A549 (cell line): ENCODE data around the gene GRK1.

ENCODE experiments used
- BHLHE40 ChIP-seq: IDR thresholded peaks from 2 replicates; pipeline ENCODE4 v1.6.1; 2012; ENCODE audit warnings: low read depth, low read length, inconsistent platforms
- EP300 ChIP-seq, 2 experiments: fragments of >200 bp; sonication (Bioruptor Twin); formaldehyde crosslinking; IDR thresholded peaks; 2 replicates in 1 of 2; 3 replicates in 1 of 2; pipeline ENCODE4 v1.6.1; 2016 to 2017
- POLR2A ChIP-seq: IDR thresholded peaks from 2 replicates; pipeline ENCODE4 v1.6.1; 2012; ENCODE audit warnings: mild to moderate bottlenecking, low read length
- POLR2AphosphoS2 ChIP-seq: conservative IDR thresholded peaks from 2 replicates; pipeline ENCODE4 v1.6.1; 2012; ENCODE audit warnings: low read length, improper control_type of control experiment, inconsistent platforms
- ZC3H11A ChIP-seq: fragments of 450-650 bp; IDR thresholded peaks from 2 replicates; pipeline ENCODE4 v1.6.1; 2014; ENCODE audit warnings: antibody characterized with exemption, mild to moderate bottlenecking
- TF ChIP-seq, protein P1 (sequence below): fragments of >200 bp; sonication (Bioruptor Twin); formaldehyde crosslinking; IDR thresholded peaks from 3 replicates; pipeline ENCODE4 v1.5.1; 2016
- TF ChIP-seq, protein P2 (sequence below): IDR thresholded peaks from 2 replicates; pipeline ENCODE4 v1.6.1; 2012
- TF ChIP-seq, protein P3 (sequence below): fragments of 450-650 bp; IDR thresholded peaks from 2 replicates; pipeline ENCODE4 v1.6.1; 2014; ENCODE audit warnings: antibody characterized with exemption
- TF ChIP-seq, protein P4 (sequence below): fragments of 250-450 bp; sonication (Bioruptor Pico); IDR thresholded peaks from 2 replicates; pipeline ENCODE4 v1.5.0; 2021; ENCODE audit warnings: mild to moderate bottlenecking, moderate library complexity, borderline replicate concordance
- TF ChIP-seq, protein P5 (sequence below): fragments of >200 bp; sonication (Bioruptor Twin); formaldehyde crosslinking; IDR thresholded peaks from 3 replicates; pipeline ENCODE4 v1.6.1; 2016

DNA sequence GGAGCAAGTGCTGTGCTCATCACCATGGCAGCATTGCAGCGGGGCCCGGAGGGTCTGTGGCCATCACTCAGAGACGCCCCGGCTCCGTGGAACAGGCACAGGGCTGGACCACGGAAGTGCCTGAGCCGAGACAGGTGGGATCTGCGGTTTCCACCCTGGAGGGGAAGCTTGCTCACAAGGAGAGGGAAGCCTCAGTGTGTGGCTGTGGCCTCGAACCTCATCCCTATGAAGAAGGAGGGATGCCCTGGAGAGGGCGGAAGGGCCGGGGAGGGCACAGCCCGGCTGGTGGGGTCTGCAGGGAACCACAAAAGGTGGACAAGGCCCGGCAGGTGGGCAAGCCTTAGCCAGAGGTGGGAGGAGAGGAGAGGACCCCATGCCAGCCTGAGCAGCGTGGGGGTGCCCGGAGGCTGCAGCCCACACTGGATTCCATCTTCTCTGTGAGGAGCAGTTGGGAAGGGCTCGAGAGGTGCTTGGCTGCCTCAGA is 61.6 kb downstream of the GRK1 start:
- TF ChIP-seq, protein P1, sequence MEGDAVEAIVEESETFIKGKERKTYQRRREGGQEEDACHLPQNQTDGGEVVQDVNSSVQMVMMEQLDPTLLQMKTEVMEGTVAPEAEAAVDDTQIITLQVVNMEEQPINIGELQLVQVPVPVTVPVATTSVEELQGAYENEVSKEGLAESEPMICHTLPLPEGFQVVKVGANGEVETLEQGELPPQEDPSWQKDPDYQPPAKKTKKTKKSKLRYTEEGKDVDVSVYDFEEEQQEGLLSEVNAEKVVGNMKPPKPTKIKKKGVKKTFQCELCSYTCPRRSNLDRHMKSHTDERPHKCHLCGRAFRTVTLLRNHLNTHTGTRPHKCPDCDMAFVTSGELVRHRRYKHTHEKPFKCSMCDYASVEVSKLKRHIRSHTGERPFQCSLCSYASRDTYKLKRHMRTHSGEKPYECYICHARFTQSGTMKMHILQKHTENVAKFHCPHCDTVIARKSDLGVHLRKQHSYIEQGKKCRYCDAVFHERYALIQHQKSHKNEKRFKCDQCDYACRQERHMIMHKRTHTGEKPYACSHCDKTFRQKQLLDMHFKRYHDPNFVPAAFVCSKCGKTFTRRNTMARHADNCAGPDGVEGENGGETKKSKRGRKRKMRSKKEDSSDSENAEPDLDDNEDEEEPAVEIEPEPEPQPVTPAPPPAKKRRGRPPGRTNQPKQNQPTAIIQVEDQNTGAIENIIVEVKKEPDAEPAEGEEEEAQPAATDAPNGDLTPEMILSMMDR, result no peak
- TF ChIP-seq POLR2AphosphoS2 (no peak), EP300 (IDR thresholded peaks at IDR 0.05) (no peak), POLR2A (no peak), BHLHE40 (no peak), ZC3H11A (no peak)
- TF ChIP-seq, protein P2, sequence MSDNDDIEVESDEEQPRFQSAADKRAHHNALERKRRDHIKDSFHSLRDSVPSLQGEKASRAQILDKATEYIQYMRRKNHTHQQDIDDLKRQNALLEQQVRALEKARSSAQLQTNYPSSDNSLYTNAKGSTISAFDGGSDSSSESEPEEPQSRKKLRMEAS, result no peak
- TF ChIP-seq, protein P3, sequence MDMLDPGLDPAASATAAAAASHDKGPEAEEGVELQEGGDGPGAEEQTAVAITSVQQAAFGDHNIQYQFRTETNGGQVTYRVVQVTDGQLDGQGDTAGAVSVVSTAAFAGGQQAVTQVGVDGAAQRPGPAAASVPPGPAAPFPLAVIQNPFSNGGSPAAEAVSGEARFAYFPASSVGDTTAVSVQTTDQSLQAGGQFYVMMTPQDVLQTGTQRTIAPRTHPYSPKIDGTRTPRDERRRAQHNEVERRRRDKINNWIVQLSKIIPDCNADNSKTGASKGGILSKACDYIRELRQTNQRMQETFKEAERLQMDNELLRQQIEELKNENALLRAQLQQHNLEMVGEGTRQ, result no peak
- TF ChIP-seq, protein P4, sequence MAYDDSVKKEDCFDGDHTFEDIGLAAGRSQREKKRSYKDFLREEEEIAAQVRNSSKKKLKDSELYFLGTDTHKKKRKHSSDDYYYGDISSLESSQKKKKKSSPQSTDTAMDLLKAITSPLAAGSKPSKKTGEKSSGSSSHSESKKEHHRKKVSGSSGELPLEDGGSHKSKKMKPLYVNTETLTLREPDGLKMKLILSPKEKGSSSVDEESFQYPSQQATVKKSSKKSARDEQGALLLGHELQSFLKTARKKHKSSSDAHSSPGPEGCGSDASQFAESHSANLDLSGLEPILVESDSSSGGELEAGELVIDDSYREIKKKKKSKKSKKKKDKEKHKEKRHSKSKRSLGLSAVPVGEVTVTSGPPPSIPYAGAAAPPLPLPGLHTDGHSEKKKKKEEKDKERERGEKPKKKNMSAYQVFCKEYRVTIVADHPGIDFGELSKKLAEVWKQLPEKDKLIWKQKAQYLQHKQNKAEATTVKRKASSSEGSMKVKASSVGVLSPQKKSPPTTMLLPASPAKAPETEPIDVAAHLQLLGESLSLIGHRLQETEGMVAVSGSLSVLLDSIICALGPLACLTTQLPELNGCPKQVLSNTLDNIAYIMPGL (CRISPR knock-in tag), result no peak
- TF ChIP-seq, protein P5, sequence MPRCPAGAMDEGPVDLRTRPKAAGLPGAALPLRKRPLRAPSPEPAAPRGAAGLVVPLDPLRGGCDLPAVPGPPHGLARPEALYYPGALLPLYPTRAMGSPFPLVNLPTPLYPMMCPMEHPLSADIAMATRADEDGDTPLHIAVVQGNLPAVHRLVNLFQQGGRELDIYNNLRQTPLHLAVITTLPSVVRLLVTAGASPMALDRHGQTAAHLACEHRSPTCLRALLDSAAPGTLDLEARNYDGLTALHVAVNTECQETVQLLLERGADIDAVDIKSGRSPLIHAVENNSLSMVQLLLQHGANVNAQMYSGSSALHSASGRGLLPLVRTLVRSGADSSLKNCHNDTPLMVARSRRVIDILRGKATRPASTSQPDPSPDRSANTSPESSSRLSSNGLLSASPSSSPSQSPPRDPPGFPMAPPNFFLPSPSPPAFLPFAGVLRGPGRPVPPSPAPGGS, result no peak
